Erythroblast (primary cell): ENCODE data around the gene KCNQ5.

Experiments
- GATA1 ChIP-seq: IDR thresholded peaks from 2 replicates; pipeline ENCODE4 v1.6.1; 2011; ENCODE audit warnings: low read depth, mild to moderate bottlenecking, control low read depth, low read length, moderate library complexity
- POLR2A ChIP-seq: IDR thresholded peaks from 2 replicates; pipeline ENCODE4 v1.6.1; 2011; ENCODE audit warnings: mild to moderate bottlenecking, low read length

DNA sequence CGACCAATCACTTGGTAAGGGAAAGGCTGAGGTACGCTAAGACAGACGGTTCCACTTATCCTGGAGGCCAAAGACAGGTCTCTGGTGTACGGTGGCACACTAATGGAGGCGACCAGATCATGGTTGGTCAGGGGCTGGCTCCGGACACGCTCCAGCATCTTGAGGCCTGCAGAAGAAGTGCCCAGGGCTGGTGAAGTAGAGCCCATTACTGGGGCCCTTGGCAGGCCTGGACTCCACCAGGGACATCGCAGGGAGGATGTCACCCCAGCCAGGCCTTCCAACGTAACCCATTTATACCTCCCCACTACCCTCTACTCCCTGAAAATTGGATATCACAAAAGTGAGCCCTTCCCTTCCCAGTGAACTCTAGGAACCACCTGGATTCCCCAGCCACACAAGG is 587.3 kb downstream of the KCNQ5 start:
- no peak for TF ChIP-seq POLR2A
- TF ChIP-seq GATA1: no peak
